H4 (cell line): Measurements from ENCODE around the gene APLP2. TPM values are rescaled to one million over a fixed set of nuclear protein-coding genes. Genes with fewer than 3 reads are reported as not detected.

Experiments
- DNase-seq: peaks from one replicate; pipeline ENCODE4 v3.0.0-alpha.2; 2015; ENCODE audit warnings: low spot score
- total RNA-seq: library from RNA; depleted of rRNA; stranded (reverse); fragments of >200 nt; shearing (Covaris generic); gene quantifications from 2 replicates; pipeline ENCODE4 v1.2.3, GENCODE V29; 2014

The APLP2 gene
- total RNA-seq, 1 experiment from 2014 or later: 146 TPM

GRCh38 chr11:130145975-130146776 lies 76.5 kb downstream of the APLP2 start:
- DNase-seq: no peak

DNA sequence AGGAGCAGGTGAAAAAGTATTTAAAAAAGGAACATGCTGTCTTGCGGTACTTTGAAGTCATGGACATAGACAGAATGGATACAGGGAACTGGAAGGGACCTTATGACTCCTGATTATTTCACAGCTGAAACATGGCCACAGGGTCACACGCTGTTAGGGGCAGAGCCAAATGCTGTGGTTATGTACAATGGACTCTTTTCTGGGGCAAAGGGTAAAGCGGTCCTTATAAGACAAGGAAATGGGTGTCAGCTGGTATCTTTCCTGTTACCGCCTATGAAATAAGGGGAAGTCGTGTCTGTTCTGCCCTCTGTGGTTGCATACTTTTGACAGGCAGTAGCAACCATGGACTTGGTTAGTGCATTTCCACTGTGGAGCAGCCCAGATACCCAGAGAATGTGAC lies 77.1 kb downstream of the APLP2 start:
- DNase-seq: no peak

GRCh38 chr11:130148796-130149326 lies 79.2 kb downstream of the APLP2 start:
- no peak for DNase-seq

DNA sequence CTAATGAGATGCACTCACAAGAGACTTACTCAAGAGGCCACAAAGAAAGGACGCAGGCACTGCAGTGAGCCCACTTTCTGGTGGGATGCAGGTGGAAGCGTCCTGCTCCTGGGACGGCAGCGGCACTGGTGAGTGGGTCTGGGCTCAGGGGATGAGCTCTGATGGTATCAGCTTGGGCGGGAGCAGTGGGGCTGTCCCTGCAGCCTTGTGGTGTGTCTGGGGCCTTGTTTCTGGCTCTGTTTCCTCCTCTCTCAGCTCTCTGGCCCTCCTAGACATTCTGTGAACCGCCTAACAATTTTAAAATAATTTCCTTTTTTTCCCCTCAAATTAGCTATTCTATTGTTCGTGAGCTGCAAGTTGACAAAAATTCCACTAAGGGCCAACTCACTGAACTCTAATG lies 81.1 kb downstream of the APLP2 start:
- DNase-seq: no peak

DNA sequence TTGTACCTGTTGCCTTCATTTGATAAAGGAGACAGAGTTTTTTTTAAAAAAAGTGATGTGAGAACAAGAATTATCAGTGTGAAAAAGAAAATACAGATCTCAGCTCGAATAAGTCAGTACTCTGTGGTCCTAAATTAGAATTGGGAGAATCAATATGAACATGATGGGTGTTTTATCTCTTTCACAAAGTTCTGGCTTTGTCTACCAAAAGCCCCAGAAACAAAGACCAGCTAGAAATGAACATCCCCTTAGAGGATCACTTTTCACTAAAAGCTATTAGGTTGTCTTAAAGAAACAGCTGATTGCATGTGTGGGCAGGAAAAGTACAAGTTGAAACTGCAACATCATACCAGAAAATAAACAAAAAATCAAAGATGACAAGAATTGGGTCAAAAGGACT lies 81.5 kb downstream of the APLP2 start:
- no peak for DNase-seq

DNA sequence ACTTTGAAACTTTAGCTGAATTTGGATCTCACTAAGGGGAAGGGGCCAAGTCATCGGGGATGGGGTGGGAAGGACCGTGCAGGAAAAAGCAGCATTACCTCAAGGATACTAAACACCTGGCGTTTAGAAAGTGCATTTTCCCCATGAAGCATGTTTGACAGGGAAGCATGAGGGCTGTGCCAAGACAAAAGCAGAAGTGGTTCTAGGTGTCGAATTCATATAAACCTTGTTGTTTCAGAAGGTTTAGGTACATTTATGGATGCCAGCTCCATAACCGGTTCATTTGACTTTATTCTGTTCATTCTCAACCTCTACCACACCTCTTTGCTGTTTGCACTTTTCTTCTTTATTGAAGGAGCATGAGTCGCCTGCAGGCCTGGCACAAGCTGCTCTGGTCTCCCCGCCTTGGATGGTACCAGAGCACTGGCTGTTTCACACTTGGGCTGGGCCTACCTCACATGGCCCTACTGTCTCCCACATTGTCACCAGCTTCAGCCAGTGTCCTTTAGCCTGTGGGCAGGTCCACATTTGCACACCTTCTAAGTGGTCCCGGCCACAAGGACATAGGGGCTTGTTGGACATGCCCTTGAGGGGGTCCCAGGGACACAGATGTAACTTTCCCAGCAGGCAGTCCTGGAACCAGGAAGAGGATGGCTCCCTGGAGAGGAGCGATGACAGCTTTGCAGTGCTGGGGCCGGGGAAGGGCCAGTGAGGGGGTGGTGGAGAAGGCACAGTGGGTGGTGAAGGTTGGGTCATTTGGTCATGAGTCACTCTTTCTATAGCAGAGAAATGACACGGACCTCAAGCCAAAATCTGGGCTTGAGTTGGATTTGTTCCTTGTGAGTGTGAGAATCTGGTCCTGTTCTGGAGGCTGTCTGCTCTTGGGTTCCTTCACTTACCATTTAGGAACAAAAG lies 86.7 kb downstream of the APLP2 start:
- no peak for DNase-seq

DNA sequence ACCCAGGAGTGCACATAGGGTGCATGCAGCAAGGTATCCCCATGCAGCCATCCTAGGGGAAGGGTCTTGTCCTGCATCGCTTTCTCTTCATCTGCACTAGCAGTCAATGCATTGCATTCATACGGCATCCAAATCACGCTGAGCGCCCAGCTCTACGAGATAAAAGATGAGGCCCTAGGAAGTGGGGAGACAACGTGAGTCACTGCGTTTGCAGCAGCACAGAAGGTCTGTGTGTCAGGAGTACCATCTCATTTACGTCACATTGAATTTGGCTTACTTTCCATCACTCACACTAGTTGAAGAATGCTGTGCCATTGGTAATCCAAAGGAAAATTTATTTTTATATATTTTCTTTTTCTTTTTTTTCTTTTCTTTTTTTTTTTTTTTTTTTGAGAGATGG lies 87.4 kb downstream of the APLP2 start:
- DNase-seq: no peak

- DNase-seq: no peak
These were observed 88.1 kb downstream of the APLP2 start for GRCh38 chr11:130157840-130158239.

- DNase-seq: no peak
These were observed 89.4 kb downstream of the APLP2 start for GRCh38 chr11:130159139-130159538.

GRCh38 chr11:130159657-130160497 lies 90.2 kb downstream of the APLP2 start, which contains the start of gene ST14:
ST14 (plus strand) TSS chr11:130159782; CDS start chr11:130159980, 198 bp downstream.
- DNase-seq: no peak

DNA sequence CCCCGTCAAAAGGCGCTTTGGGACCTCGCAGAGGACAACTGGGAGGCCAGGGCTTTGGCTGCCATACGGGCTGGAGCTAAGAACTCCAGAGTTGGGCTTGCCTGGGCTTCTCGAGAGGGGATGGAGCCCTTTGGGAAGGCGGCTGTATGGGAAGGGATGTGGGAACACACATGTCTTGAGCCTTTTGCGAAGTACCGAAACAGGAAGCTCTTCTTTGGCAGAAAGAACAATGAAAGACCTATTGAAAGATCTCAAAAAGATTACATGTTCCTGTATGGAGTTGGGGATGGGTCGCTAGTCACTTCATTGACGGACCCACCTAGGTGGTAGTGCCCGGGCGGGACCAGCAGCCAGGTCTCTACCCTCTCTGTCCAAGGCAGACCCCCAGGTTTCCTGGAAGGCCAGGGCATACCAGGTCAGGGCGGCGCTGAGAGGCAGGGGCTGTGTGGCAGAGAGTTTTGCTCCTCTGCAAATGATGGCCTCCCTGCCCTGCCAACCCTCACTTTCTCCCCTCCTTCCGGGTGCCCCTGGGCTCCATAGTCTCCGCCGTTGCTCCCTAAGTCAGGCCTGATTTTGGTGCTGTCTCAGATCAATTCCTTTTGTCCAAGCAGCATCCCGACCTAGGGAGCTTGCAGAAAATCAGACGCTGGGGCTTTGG lies 90.9 kb downstream of the APLP2 start:
- no peak for DNase-seq

DNA sequence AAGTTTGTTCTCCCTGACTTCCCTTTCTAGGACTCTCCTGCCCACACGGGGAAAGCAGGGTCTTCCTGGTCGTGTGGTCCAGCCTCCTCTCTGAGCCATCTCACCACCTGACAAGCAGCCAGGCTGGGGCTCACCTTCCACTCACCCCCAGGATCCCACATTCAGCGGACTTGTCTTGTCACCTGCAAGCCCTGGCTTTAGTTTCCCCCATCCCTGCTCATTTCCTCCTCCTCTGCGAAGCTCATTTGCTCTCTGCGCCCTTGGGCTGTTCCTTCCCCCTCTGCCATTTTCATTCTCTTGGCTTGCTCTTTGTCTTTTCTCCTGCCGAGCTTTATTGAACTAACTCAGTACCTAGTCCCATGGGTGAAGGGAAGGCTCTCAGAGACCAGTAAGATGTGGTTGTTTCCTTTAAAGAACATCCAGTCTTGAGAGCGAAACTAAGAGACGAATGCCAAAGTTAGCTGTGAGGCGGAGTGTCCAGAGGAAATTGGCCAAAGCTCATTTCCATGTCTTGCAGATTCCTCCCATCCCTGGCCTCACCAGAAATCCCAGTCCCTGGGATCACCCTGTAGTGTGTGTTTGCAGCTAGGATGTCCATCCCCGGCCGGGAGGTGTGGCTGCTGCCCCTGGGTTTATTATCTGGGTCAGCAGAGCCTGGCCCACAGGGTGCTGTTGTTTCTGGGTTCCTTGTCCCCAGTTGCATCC lies 91.9 kb downstream of the APLP2 start:
- no peak for DNase-seq

GRCh38 chr11:130162733-130163132 lies 93.0 kb downstream of the APLP2 start:
- DNase-seq: peak; percentile 47

- DNase-seq: no peak
These were observed 93.9 kb downstream of the APLP2 start for GRCh38 chr11:130163346-130164220.

DNA sequence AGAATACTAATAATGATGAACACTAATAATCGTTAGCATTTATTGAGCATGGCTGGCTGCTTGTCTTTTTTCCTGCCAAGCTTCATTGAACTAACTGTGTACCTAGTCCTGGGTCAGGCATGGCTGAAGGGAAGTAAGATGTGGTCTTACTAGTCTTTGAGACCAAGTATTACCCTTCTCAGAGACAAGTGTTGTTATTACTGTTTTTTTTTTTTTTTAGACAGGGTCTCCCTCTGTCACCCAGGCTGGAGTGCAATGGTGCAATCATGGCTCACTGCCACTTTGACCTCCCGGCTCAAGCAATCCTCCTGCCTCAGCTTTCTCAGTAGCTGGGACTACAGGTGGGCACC lies 94.5 kb downstream of the APLP2 start:
- no peak for DNase-seq

GRCh38 chr11:130165601-130166456 lies 96.1 kb downstream of the APLP2 start:
- DNase-seq: no peak

- peak; percentile 88 for DNase-seq
These were observed 96.7 kb downstream of the APLP2 start for GRCh38 chr11:130166457-130166784.

- DNase-seq: no peak
These were observed 97.5 kb downstream of the APLP2 start for GRCh38 chr11:130167146-130167545.

DNA sequence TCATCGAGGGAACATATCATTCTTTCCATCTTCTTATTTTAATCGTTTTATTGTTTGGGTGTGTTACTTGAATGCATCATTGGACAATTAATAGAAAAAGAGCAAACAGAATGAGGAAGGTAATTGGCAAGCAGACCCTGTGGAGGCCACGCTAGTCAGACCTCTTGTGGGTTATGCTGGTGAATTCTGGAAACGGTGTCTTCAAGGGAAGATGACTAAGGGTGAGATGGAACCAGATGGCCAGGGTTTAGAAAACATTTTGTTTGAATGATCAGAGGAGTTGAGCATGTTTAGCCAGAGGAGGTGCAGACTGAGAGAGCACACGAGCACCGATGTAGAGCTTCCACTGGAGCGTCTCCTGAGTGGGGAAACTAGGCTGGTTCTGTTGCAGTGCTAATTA lies 98.4 kb downstream of the APLP2 start:
- no peak for DNase-seq
